HG03565 (cell line): ENCODE measurements around the gene CADM4.

Source experiments
- ATAC-seq: cut with Tn5 transposase; IDR thresholded peaks from one replicate; pipeline ENCODE4 v1.9.1; 2021; ENCODE audit warnings: mild to moderate bottlenecking, moderate library complexity; ENCODE audit not compliant: unreplicated experiment

The CADM4 gene

GRCh38 chr19:43634872-43635560 lies 4.6 kb downstream of the CADM4 start:
- ATAC-seq, result no peak

GRCh38 chr19:43634506-43634871 lies 5.2 kb downstream of the CADM4 start:
- no peak for ATAC-seq

- ATAC-seq, result no peak
Observed at GRCh38 chr19:43634068-43634467, 5.6 kb downstream of the CADM4 start.

GRCh38 chr19:43633520-43633919 lies 6.1 kb downstream of the CADM4 start:
- ATAC-seq, result no peak

- ATAC-seq, result no peak
Observed at GRCh38 chr19:43631491-43631890, 8.2 kb downstream of the CADM4 start.

GRCh38 chr19:43628646-43629326 lies 10.9 kb downstream of the CADM4 start:
- ATAC-seq, result no peak

- no peak for ATAC-seq
Observed at GRCh38 chr19:43626838-43627237, 12.8 kb downstream of the CADM4 start.

- ATAC-seq, result no peak
Observed at GRCh38 chr19:43625918-43626579, 13.6 kb downstream of the CADM4 start.

GRCh38 chr19:43624933-43625332 lies 14.7 kb downstream of the CADM4 start:
- no peak for ATAC-seq

- no peak for ATAC-seq
Observed at GRCh38 chr19:43623889-43624670, 15.6 kb downstream of the CADM4 start.

GRCh38 chr19:43622956-43623355 lies 16.7 kb downstream of the CADM4 start:
- ATAC-seq, result no peak

GRCh38 chr19:43622070-43622469 lies 17.6 kb downstream of the CADM4 start:
- no peak for ATAC-seq

- peak; percentile 8 for ATAC-seq
Observed at GRCh38 chr19:43620061-43621001, 19.3 kb downstream of the CADM4 start.

GRCh38 chr19:43619262-43620060 lies 20.2 kb downstream of the CADM4 start, which contains the start of gene ZNF428:
Gene ZNF428, minus strand, starts transcription at chr19:43619629. Its CDS starts 5,325 bp downstream, at chr19:43614304.
- peak; percentile 77 for ATAC-seq

GRCh38 chr19:43618921-43619261 lies 20.8 kb downstream of the CADM4 start:
- peak; percentile 9 for ATAC-seq

- no peak for ATAC-seq
Observed at GRCh38 chr19:43616954-43617353, 22.7 kb downstream of the CADM4 start.

- ATAC-seq, result no peak
Observed at GRCh38 chr19:43616306-43616705, 23.3 kb downstream of the CADM4 start.

- ATAC-seq, result no peak
Observed at GRCh38 chr19:43612374-43612773, 27.3 kb downstream of the CADM4 start.

- ATAC-seq, result no peak
Observed at GRCh38 chr19:43611788-43612187, 27.9 kb downstream of the CADM4 start, which contains the start of gene SRRM5. Gene SRRM5, plus strand, starts transcription at chr19:43612088. Its CDS starts 34 bp downstream, at chr19:43612122.
